ENCODE data around the gene SF3B3. TPM values are rescaled to one million over a fixed set of nuclear protein-coding genes. Genes with fewer than 3 reads are reported as not detected.

SF3B3 gene
- total RNA-seq, 1 donor from 2014 or later = 176 TPM

- H3K27ac ChIP-seq = peak overlapping the region; percentile 77
- intact Hi-C loops (cut with DNase I) = no loop called here
- peaks cover 24% of the 10 kb centered on the region for H3K4me1 ChIP-seq
- H3K9me3 ChIP-seq = no peaks in the 10 kb centered on the region
- no peak overlapping the region for H3K4me3 ChIP-seq
- peaks cover 75% of the 10 kb centered on the region for H3K36me3 ChIP-seq
- TF ChIP-seq CTCF (IDR thresholded peaks at IDR 0.05) = no peak
- DNase-seq = peak; percentile 43
- ATAC-seq = peak; percentile 4 to 9
- H3K27me3 ChIP-seq (ENCODE audit: low read depth) = no peaks in the 10 kb centered on the region
These were observed 44.7 kb upstream of the SF3B3 start for GRCh38 chr16:70478912-70479341.

- ATAC-seq = no peak
- no peak for TF ChIP-seq CTCF (IDR thresholded peaks at IDR 0.05)
- Histone ChIP-seq H3K27me3 (ENCODE audit: low read depth) (no peaks in the 10 kb centered on the region), H3K4me3 (no peak overlapping the region), H3K4me1 (peaks cover 24% of the 10 kb centered on the region), H3K36me3 (peaks cover 75% of the 10 kb centered on the region), H3K9me3 (no peaks in the 10 kb centered on the region), H3K27ac (peak overlapping the region; percentile 36)
- intact Hi-C loops (cut with DNase I) = no loop called here
- no peak for DNase-seq
These were observed 43.2 kb upstream of the SF3B3 start for GRCh38 chr16:70480127-70481105.

GRCh38 chr16:70481929-70482536, 41.6 kb upstream of the SF3B3 start:
- DNase-seq (no peak), ATAC-seq (no peak)
- Histone ChIP-seq H3K9me3 (no peaks in the 10 kb centered on the region), H3K36me3 (peaks cover 87% of the 10 kb centered on the region), H3K27ac (no peak overlapping the region), H3K4me3 (no peak overlapping the region), H3K4me1 (peaks cover 17% of the 10 kb centered on the region), H3K27me3 (ENCODE audit: low read depth) (no peaks in the 10 kb centered on the region)
- no peak for TF ChIP-seq CTCF (IDR thresholded peaks at IDR 0.05)
- intact Hi-C loops (cut with DNase I) = no loop called here

GRCh38 chr16:70482624-70483023, 41.0 kb upstream of the SF3B3 start:
- TF ChIP-seq CTCF (IDR thresholded peaks at IDR 0.05) = no peak
- Histone ChIP-seq H3K27me3 (ENCODE audit: low read depth) (no peaks in the 10 kb centered on the region), H3K27ac (no peak overlapping the region), H3K36me3 (peaks cover 93% of the 10 kb centered on the region), H3K4me3 (no peak overlapping the region), H3K9me3 (no peaks in the 10 kb centered on the region), H3K4me1 (peaks cover 15% of the 10 kb centered on the region)
- no peak for ATAC-seq
- intact Hi-C loops (cut with DNase I) = no loop called here
- DNase-seq = no peak

- Histone ChIP-seq H3K9me3 (no peaks in the 10 kb centered on the region), H3K4me3 (no peak overlapping the region), H3K27me3 (ENCODE audit: low read depth) (no peaks in the 10 kb centered on the region), H3K36me3 (peaks cover 95% of the 10 kb centered on the region), H3K27ac (no peak overlapping the region), H3K4me1 (peaks cover 14% of the 10 kb centered on the region)
- no peak for TF ChIP-seq CTCF (IDR thresholded peaks at IDR 0.05)
- intact Hi-C loops (cut with DNase I) = no loop called here
- ATAC-seq (no peak), DNase-seq (no peak)
These were observed 40.2 kb upstream of the SF3B3 start for GRCh38 chr16:70483426-70483825.

All from lower lobe of right lung (tissue), 2 donors.